Measurements from ENCODE around the gene PDSS2.

PDSS2 gene

GRCh38 chr6:107458672-107459282 lies 587 bp downstream of the PDSS2 start:
- Histone ChIP-seq H3K4me3 (ENCODE audit: low read length) (peak overlapping the region; percentile 65), H3K27me3 (ENCODE audit: control insufficient read depth, insufficient read depth, low read length) (no peaks in the 10 kb centered on the region), H3K9me3 (ENCODE audit: control insufficient read depth, low read length) (no peaks in the 10 kb centered on the region), H3K9ac (ENCODE audit: low read length) (peak overlapping the region; percentile 86), H3K36me3 (ENCODE audit: control insufficient read depth, insufficient read depth, low read length) (no peaks in the 10 kb centered on the region), H3K4me1 (ENCODE audit: control insufficient read depth, insufficient read depth, low read length) (no peaks in the 10 kb centered on the region)

DNA sequence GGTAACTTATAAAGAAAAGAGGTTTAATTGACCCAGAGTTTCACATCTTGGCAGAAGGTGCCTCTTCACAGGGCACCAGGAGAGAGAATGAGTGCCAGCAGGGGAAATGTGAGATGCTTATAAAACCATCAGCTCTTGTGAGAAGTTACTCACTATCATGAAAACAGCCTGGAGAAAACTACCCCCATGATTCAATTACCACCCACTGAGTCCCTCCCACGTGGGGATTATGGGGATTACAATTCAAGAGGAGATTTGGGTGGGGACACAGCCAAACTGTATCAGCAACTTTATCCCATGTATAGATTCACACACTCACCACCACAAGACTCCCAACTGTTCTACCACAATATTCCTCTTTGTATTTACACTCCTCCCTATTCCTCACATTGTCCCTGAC lies 10.6 kb downstream of the PDSS2 start:
- no peaks in the 10 kb centered on the region for H3K4me1 ChIP-seq (ENCODE audit: control insufficient read depth, insufficient read depth, low read length)
- H3K9me3 ChIP-seq (ENCODE audit: control insufficient read depth, low read length), result peaks cover 9% of the 10 kb centered on the region
- H3K36me3 ChIP-seq (ENCODE audit: control insufficient read depth, insufficient read depth, low read length), result no peaks in the 10 kb centered on the region
- no peak overlapping the region for H3K9ac ChIP-seq (ENCODE audit: low read length)
- no peak overlapping the region for H3K4me3 ChIP-seq (ENCODE audit: low read length)
- no peaks in the 10 kb centered on the region for H3K27me3 ChIP-seq (ENCODE audit: control insufficient read depth, insufficient read depth, low read length)

GRCh38 chr6:107447663-107448216 lies 11.6 kb downstream of the PDSS2 start:
- no peak overlapping the region for H3K4me3 ChIP-seq (ENCODE audit: low read length)
- H3K9me3 ChIP-seq (ENCODE audit: control insufficient read depth, low read length), result peaks cover 9% of the 10 kb centered on the region
- no peaks in the 10 kb centered on the region for H3K27me3 ChIP-seq (ENCODE audit: control insufficient read depth, insufficient read depth, low read length)
- no peak overlapping the region for H3K9ac ChIP-seq (ENCODE audit: low read length)
- H3K4me1 ChIP-seq (ENCODE audit: control insufficient read depth, insufficient read depth, low read length), result no peaks in the 10 kb centered on the region
- no peaks in the 10 kb centered on the region for H3K36me3 ChIP-seq (ENCODE audit: control insufficient read depth, insufficient read depth, low read length)

- no peak overlapping the region for H3K4me3 ChIP-seq (ENCODE audit: low read length)
- no peaks in the 10 kb centered on the region for H3K36me3 ChIP-seq (ENCODE audit: control insufficient read depth, insufficient read depth, low read length)
- peaks cover 9% of the 10 kb centered on the region for H3K9me3 ChIP-seq (ENCODE audit: control insufficient read depth, low read length)
- no peaks in the 10 kb centered on the region for H3K27me3 ChIP-seq (ENCODE audit: control insufficient read depth, insufficient read depth, low read length)
- no peak overlapping the region for H3K9ac ChIP-seq (ENCODE audit: low read length)
- H3K4me1 ChIP-seq (ENCODE audit: control insufficient read depth, insufficient read depth, low read length), result no peaks in the 10 kb centered on the region
These were observed 15.1 kb downstream of the PDSS2 start for GRCh38 chr6:107444277-107444676.

DNA sequence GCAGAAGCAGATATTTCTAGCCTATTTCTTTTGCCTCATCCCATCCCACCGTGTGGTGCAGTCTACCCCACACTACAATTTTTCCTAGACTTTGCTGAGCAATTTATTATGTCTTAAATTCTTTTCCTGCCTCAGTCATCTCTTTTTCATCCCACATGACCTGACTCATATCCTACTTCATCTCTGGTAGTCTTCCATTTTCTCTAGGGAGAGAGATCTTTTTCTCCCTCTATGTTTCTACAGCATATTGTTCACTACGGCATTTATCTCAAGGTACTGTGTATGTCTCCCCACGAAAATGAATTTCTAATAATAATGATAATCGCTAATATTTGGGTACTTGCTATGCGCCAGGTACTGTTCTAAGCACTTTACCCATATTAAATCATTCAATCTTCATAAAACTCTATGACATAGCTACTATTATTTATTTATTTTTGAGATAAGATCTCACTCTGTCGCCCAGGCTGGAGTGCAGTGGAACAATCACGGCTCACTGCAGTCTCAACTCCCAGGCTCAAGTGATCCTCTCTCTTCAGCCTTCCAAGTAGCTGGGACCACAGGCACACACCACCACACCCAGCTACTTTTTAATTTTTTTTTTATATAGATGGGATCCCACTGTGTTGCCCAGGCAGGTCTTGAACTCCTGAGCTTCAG lies 15.6 kb downstream of the PDSS2 start:
- Histone ChIP-seq H3K27me3 (ENCODE audit: control insufficient read depth, insufficient read depth, low read length) (no peaks in the 10 kb centered on the region), H3K4me3 (ENCODE audit: low read length) (no peak overlapping the region), H3K9me3 (ENCODE audit: control insufficient read depth, low read length) (peaks cover 9% of the 10 kb centered on the region), H3K36me3 (ENCODE audit: control insufficient read depth, insufficient read depth, low read length) (no peaks in the 10 kb centered on the region), H3K4me1 (ENCODE audit: control insufficient read depth, insufficient read depth, low read length) (no peaks in the 10 kb centered on the region), H3K9ac (ENCODE audit: low read length) (no peak overlapping the region)

GRCh38 chr6:107442938-107443607 lies 16.3 kb downstream of the PDSS2 start:
- Histone ChIP-seq H3K36me3 (ENCODE audit: control insufficient read depth, insufficient read depth, low read length) (no peaks in the 10 kb centered on the region), H3K4me3 (ENCODE audit: low read length) (no peak overlapping the region), H3K4me1 (ENCODE audit: control insufficient read depth, insufficient read depth, low read length) (no peaks in the 10 kb centered on the region), H3K27me3 (ENCODE audit: control insufficient read depth, insufficient read depth, low read length) (no peaks in the 10 kb centered on the region), H3K9ac (ENCODE audit: low read length) (no peak overlapping the region), H3K9me3 (ENCODE audit: control insufficient read depth, low read length) (peaks cover 9% of the 10 kb centered on the region)

DNA sequence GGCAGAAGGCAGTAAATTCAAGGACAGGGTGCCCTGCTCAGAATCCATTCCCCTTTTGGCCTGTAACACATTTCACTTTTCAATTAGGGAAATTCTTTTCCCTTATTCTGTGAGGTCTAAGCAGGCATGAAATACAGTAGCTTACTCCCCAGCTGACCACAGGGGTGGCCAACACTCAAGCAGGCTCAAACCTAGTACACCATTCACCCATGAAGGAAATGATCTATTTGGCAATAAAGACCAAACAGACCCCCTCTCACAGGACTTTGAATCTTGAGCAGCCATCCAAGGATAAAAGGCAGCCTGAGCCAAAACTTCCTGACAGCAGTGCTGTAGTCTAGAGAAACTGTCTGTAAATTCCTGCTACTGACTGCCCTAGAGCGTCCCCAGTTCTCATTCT lies 17.7 kb downstream of the PDSS2 start:
- no peak overlapping the region for H3K4me3 ChIP-seq (ENCODE audit: low read length)
- H3K36me3 ChIP-seq (ENCODE audit: control insufficient read depth, insufficient read depth, low read length), result no peaks in the 10 kb centered on the region
- no peaks in the 10 kb centered on the region for H3K27me3 ChIP-seq (ENCODE audit: control insufficient read depth, insufficient read depth, low read length)
- no peaks in the 10 kb centered on the region for H3K4me1 ChIP-seq (ENCODE audit: control insufficient read depth, insufficient read depth, low read length)
- no peaks in the 10 kb centered on the region for H3K9me3 ChIP-seq (ENCODE audit: control insufficient read depth, low read length)
- H3K9ac ChIP-seq (ENCODE audit: low read length), result no peak overlapping the region

DNA sequence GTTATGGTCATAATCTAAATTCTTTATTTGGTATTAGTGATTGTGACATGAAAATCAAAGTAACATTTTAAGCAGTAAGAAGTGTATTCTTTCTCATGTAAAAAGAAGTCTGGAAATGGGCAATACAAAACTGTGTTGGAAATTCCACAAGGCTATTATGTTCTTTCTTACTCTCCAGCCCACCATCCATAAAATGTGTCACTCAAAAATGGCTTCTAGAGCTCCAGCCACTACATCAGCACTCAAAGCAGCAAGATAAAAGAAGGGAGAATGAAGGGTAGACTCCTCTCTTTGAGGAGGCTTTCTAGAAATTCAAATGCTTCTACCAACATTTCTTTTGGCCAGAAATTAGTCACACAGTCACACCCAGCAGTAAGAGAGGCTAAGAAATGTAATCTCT lies 18.4 kb downstream of the PDSS2 start:
- Histone ChIP-seq H3K9ac (ENCODE audit: low read length) (no peak overlapping the region), H3K4me3 (ENCODE audit: low read length) (no peak overlapping the region), H3K9me3 (ENCODE audit: control insufficient read depth, low read length) (no peaks in the 10 kb centered on the region), H3K4me1 (ENCODE audit: control insufficient read depth, insufficient read depth, low read length) (no peaks in the 10 kb centered on the region), H3K27me3 (ENCODE audit: control insufficient read depth, insufficient read depth, low read length) (no peaks in the 10 kb centered on the region), H3K36me3 (ENCODE audit: control insufficient read depth, insufficient read depth, low read length) (no peaks in the 10 kb centered on the region)

DNA sequence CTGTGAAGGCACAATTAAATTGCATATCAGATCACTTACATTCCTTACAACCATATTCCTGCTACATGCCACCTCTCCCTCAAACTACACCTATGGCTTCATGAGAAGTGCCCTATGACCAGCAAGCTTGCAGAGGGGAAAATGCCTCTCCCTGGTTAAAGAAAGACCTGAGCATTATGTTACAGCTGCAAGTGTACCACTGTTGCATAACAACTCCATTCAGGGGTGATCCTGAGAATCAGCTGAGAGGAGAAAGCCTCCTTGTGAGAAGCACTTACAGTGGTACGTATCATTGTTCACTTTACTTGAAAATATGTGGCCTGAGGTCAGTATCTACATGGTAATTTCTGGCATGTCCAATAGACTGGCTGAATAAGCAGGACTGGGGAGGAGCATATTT lies 20.0 kb downstream of the PDSS2 start:
- no peak overlapping the region for H3K4me3 ChIP-seq (ENCODE audit: low read length)
- H3K9me3 ChIP-seq (ENCODE audit: control insufficient read depth, low read length), result no peaks in the 10 kb centered on the region
- no peaks in the 10 kb centered on the region for H3K36me3 ChIP-seq (ENCODE audit: control insufficient read depth, insufficient read depth, low read length)
- no peak overlapping the region for H3K9ac ChIP-seq (ENCODE audit: low read length)
- no peaks in the 10 kb centered on the region for H3K27me3 ChIP-seq (ENCODE audit: control insufficient read depth, insufficient read depth, low read length)
- H3K4me1 ChIP-seq (ENCODE audit: control insufficient read depth, insufficient read depth, low read length), result no peaks in the 10 kb centered on the region

GRCh38 chr6:107437691-107438090 lies 21.7 kb downstream of the PDSS2 start:
- H3K4me1 ChIP-seq (ENCODE audit: control insufficient read depth, insufficient read depth, low read length), result no peaks in the 10 kb centered on the region
- H3K9me3 ChIP-seq (ENCODE audit: control insufficient read depth, low read length), result no peaks in the 10 kb centered on the region
- H3K36me3 ChIP-seq (ENCODE audit: control insufficient read depth, insufficient read depth, low read length), result no peaks in the 10 kb centered on the region
- no peak overlapping the region for H3K9ac ChIP-seq (ENCODE audit: low read length)
- no peak overlapping the region for H3K4me3 ChIP-seq (ENCODE audit: low read length)
- no peaks in the 10 kb centered on the region for H3K27me3 ChIP-seq (ENCODE audit: control insufficient read depth, insufficient read depth, low read length)

- Histone ChIP-seq H3K9ac (ENCODE audit: low read length) (no peak overlapping the region), H3K27me3 (ENCODE audit: control insufficient read depth, insufficient read depth, low read length) (no peaks in the 10 kb centered on the region), H3K4me3 (ENCODE audit: low read length) (no peak overlapping the region), H3K9me3 (ENCODE audit: control insufficient read depth, low read length) (no peaks in the 10 kb centered on the region), H3K36me3 (ENCODE audit: control insufficient read depth, insufficient read depth, low read length) (no peaks in the 10 kb centered on the region), H3K4me1 (ENCODE audit: control insufficient read depth, insufficient read depth, low read length) (no peaks in the 10 kb centered on the region)
These were observed 22.5 kb downstream of the PDSS2 start for GRCh38 chr6:107436881-107437280.

DNA sequence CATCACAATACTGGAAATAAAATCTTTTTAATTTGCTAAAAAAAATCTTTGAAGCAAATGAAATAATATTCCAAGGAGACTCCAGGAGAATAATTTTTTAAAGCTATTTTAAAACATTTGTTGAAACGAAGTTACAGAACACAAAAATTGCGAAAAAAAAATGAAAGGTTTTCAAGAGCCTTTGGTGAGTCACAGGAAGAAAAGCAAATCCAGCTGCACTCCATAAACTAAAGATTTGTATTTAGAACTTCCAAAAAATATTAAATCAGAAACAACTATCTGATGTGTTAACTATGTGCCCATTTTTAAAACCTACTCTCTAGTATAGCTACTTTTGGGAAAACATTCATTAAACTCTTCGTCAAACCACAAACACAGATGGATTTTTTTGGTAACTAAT lies 23.6 kb downstream of the PDSS2 start:
- no peak overlapping the region for H3K4me3 ChIP-seq (ENCODE audit: low read length)
- H3K36me3 ChIP-seq (ENCODE audit: control insufficient read depth, insufficient read depth, low read length), result no peaks in the 10 kb centered on the region
- no peak overlapping the region for H3K9ac ChIP-seq (ENCODE audit: low read length)
- H3K27me3 ChIP-seq (ENCODE audit: control insufficient read depth, insufficient read depth, low read length), result no peaks in the 10 kb centered on the region
- no peaks in the 10 kb centered on the region for H3K9me3 ChIP-seq (ENCODE audit: control insufficient read depth, low read length)
- no peaks in the 10 kb centered on the region for H3K4me1 ChIP-seq (ENCODE audit: control insufficient read depth, insufficient read depth, low read length)
